Keratinocyte (primary cell): ENCODE data around the gene GDPD5. TPM values are rescaled to one million over a fixed set of nuclear protein-coding genes. Genes with fewer than 3 reads are reported as not detected.

Experiments
- DNase-seq: peaks from one replicate; pipeline ENCODE4 v3.0.0-alpha.2; 2011; ENCODE audit warnings: low read depth, missing footprints, low spot score
- FAIRE-seq: peaks from 2 replicates; lab custom pipeline; 2011; peaks lifted over from hg19 to GRCh38; lab: Jason Lieb, UNC
- H2AFZ ChIP-seq: 2 replicates; pipeline ENCODE4 v1.6.0; 2012; ENCODE audit warnings: low read length, control low read depth, inconsistent platforms; ENCODE audit not compliant: control insufficient read depth
- H3K27ac ChIP-seq: 2 replicates; pipeline ENCODE4 v1.5.1; 2011; ENCODE audit warnings: low read length; ENCODE audit not compliant: control insufficient read depth, insufficient read depth
- H3K27me3 ChIP-seq: 3 replicates; pipeline ENCODE4 v1.6.0; 2011; ENCODE audit warnings: low read length; ENCODE audit not compliant: control insufficient read depth, insufficient read depth; ENCODE audit errors: extremely low read depth
- H3K36me3 ChIP-seq, 2 experiments: 2 replicates in 1 of 2; 3 replicates in 1 of 2; pipeline ENCODE4 v1.5.1; 2011; ENCODE audit warnings: low read length in 2 of 2, mild to moderate bottlenecking in 1 of 2; ENCODE audit not compliant: control insufficient read depth in 2 of 2, insufficient read depth in 2 of 2; ENCODE audit errors: extremely low read depth in 1 of 2
- H3K4me1 ChIP-seq: 3 replicates; pipeline ENCODE4 v1.5.1; 2011; ENCODE audit warnings: low read length; ENCODE audit not compliant: control insufficient read depth, insufficient read depth; ENCODE audit errors: extremely low read depth
- H3K4me2 ChIP-seq: 3 replicates; pipeline ENCODE4 v1.6.0; 2011; ENCODE audit warnings: low read depth, low read length; ENCODE audit not compliant: control insufficient read depth, insufficient read depth; ENCODE audit errors: extremely low read depth
- H3K4me3 ChIP-seq, 3 experiments: fragments of 200-600 bp in 1 of 3; sonication (generic) in 1 of 3; 2 replicates in 2 of 3; 3 replicates in 1 of 3; pipeline ENCODE4 v1.5.1; 2011 to 2016; ENCODE audit warnings: low read length in 3 of 3, mild to moderate bottlenecking in 3 of 3, control low read depth in 2 of 3, inconsistent platforms in 1 of 3, low read depth in 1 of 3, mixed read lengths in 1 of 3, mixed run types in 1 of 3, moderate library complexity in 1 of 3; ENCODE audit not compliant: control insufficient read depth in 2 of 3, insufficient read depth in 2 of 3; ENCODE audit errors: extremely low read depth in 1 of 3
- H3K79me2 ChIP-seq: 2 replicates; pipeline ENCODE4 v1.6.0; 2012; ENCODE audit warnings: low read length; ENCODE audit not compliant: control insufficient read depth, insufficient read depth
- H3K9ac ChIP-seq: 3 replicates; pipeline ENCODE4 v1.6.0; 2011; ENCODE audit warnings: low read length; ENCODE audit not compliant: control insufficient read depth, insufficient read depth; ENCODE audit errors: extremely low read depth
- H3K9me1 ChIP-seq: 3 replicates; pipeline ENCODE4 v1.6.0; 2011; ENCODE audit warnings: low read length; ENCODE audit not compliant: control insufficient read depth, insufficient read depth; ENCODE audit errors: extremely low read depth
- H3K9me3 ChIP-seq: 2 replicates; pipeline ENCODE4 v1.5.1; 2012; ENCODE audit warnings: low read depth, low read length; ENCODE audit not compliant: control insufficient read depth
- H4K20me1 ChIP-seq: 3 replicates; pipeline ENCODE4 v1.6.0; 2011; ENCODE audit warnings: low read length; ENCODE audit not compliant: control insufficient read depth, insufficient read depth; ENCODE audit errors: extremely low read depth
- CTCF ChIP-seq, 3 experiments: IDR thresholded peaks in 1 of 3; conservative IDR thresholded peaks in 1 of 3; optimal IDR thresholded peaks in 1 of 3; 2 replicates in 2 of 3; 3 replicates in 1 of 3; pipeline versions ENCODE3 to v1.5.1; 2011; ENCODE audit warnings: low read length in 3 of 3, mild to moderate bottlenecking in 3 of 3, moderate library complexity in 2 of 3, control low read depth in 1 of 3, inconsistent platforms in 1 of 3; ENCODE audit not compliant: insufficient read depth in 2 of 3; ENCODE audit errors: extremely low read depth in 1 of 3
- EZH2 ChIP-seq: IDR thresholded peaks from one replicate; pipeline ENCODE4 v1.6.1; 2012; ENCODE audit warnings: inconsistent platforms, mild to moderate bottlenecking, low read length, moderate library complexity
- dilution Hi-C: fragments of 300-500 bp; cut with MboI; formaldehyde crosslinking; loops from one replicate; pipeline ENCODE4 v1.7.0; 2020; ENCODE audit warnings: low sequenced_read_pairs; ENCODE audit not compliant: extremely low pct_ligation_motif_present
- polyA plus RNA-seq, 5 experiments: library from polyadenylated mRNA; depleted of rRNA in 3 of 5; stranded (reverse) in 3 of 5; stranded (forward) in 1 of 5; unstranded in 1 of 5; fragments of >200 nt; gene quantifications; 1 replicate in 1 of 5; 2 replicates in 3 of 5; 3 replicates in 1 of 5; pipeline versions ENCODE4 v1.2.1 to v1.2.3, GENCODE V29; 2011 to 2012; ENCODE audit warnings: missing spikeins in 2 of 5, low read depth in 1 of 5, low replicate concordance in 1 of 5

Gene GDPD5
- polyA plus RNA-seq, 1 donor (not counting 4 experiments of a cell fraction or from before 2014, with no cell fraction given), result 2.1 TPM

- Histone ChIP-seq H3K36me3 (peaks cover 51 to 70% of the 10 kb centered on the region in 2 experiments), H3K4me3 (no peak overlapping the region), H4K20me1 (peaks cover 59% of the 10 kb centered on the region)
These were observed 121.6 kb downstream of the GDPD5 start for GRCh38 chr11:75403983-75404658.

GRCh38 chr11:75403037-75403436, 122.7 kb downstream of the GDPD5 start:
- H3K4me3 ChIP-seq, result peak overlapping the region in 1 of 3 experiments; percentile 94

More at GRCh38 chr11:75403983-75404658, 121.6 kb downstream of the GDPD5 start:
- Histone ChIP-seq H3K4me1 (peaks cover 27% of the 10 kb centered on the region), H3K27ac (no peak overlapping the region), H3K9me1 (peaks cover 8% of the 10 kb centered on the region), H3K9ac (no peak overlapping the region), H3K27me3 (no peaks in the 10 kb centered on the region), H3K79me2 (peaks cover 78% of the 10 kb centered on the region), H3K9me3 (no peaks in the 10 kb centered on the region), H3K4me2 (no peak overlapping the region), H2AFZ (no peak overlapping the region)
- DNase-seq (no peak), FAIRE-seq (no peak)
- TF ChIP-seq CTCF (optimal IDR thresholded peaks at IDR 0.05 in 1 of 3, IDR thresholded peaks at IDR 0.05 in 1 of 3, conservative IDR thresholded peaks at IDR 0.05 in 1 of 3; ENCODE audit: extremely low read depth in 1 of 3, insufficient read depth in 2 of 3, low read length in 3 of 3), result no peak
- dilution Hi-C loops, result no loop called here

More at GRCh38 chr11:75403037-75403436, 122.7 kb downstream of the GDPD5 start:
- H3K79me2 ChIP-seq, result peaks cover 75% of the 10 kb centered on the region
- H2AFZ ChIP-seq, result no peak overlapping the region
- peak overlapping the region; percentile 99 for H3K9ac ChIP-seq
- no peak for DNase-seq
- H3K4me2 ChIP-seq, result peak overlapping the region; percentile 91
- H3K4me1 ChIP-seq, result peaks cover 27% of the 10 kb centered on the region
- peaks cover 56% of the 10 kb centered on the region for H4K20me1 ChIP-seq
- peaks cover 8% of the 10 kb centered on the region for H3K9me1 ChIP-seq
- peaks cover 51 to 61% of the 10 kb centered on the region in 2 experiments for H3K36me3 ChIP-seq
- TF ChIP-seq EZH2 (no peak), CTCF (optimal IDR thresholded peaks at IDR 0.05 in 1 of 3, IDR thresholded peaks at IDR 0.05 in 1 of 3, conservative IDR thresholded peaks at IDR 0.05 in 1 of 3; ENCODE audit: extremely low read depth in 1 of 3, insufficient read depth in 2 of 3, low read length in 3 of 3) (no peak)
- no peak for FAIRE-seq
- H3K27ac ChIP-seq, result no peak overlapping the region
- no peaks in the 10 kb centered on the region for H3K9me3 ChIP-seq
- H3K27me3 ChIP-seq, result no peaks in the 10 kb centered on the region
- dilution Hi-C loops, result no loop called here
